ENCODE measurements around the gene GRIK5.

GRIK5 gene

GRCh38 chr19:42064432-42064831, 5.6 kb downstream of the GRIK5 start:
- TF ChIP-seq CTCF (conservative IDR thresholded peaks at IDR 0.05; ENCODE audit: low read depth, low read length) = no peak
- no peak overlapping the region for H3K4me3 ChIP-seq (ENCODE audit: low read depth, low read length)
- DNase-seq (ENCODE audit: low read depth) = no peak

- no peak overlapping the region for H3K4me3 ChIP-seq (ENCODE audit: low read depth, low read length)
- no peak for DNase-seq (ENCODE audit: low read depth)
- TF ChIP-seq CTCF (conservative IDR thresholded peaks at IDR 0.05; ENCODE audit: low read depth, low read length) = no peak
These were observed 7.6 kb downstream of the GRIK5 start for GRCh38 chr19:42062381-42062780.

GRCh38 chr19:42060117-42060516, 9.9 kb downstream of the GRIK5 start:
- no peak for TF ChIP-seq CTCF (conservative IDR thresholded peaks at IDR 0.05; ENCODE audit: low read depth, low read length)
- DNase-seq (ENCODE audit: low read depth) = no peak
- H3K4me3 ChIP-seq (ENCODE audit: low read depth, low read length) = no peak overlapping the region

- no peak overlapping the region for H3K4me3 ChIP-seq (ENCODE audit: low read depth, low read length)
- no peak for TF ChIP-seq CTCF (conservative IDR thresholded peaks at IDR 0.05; ENCODE audit: low read depth, low read length)
- DNase-seq (ENCODE audit: low read depth) = no peak
These were observed 10.8 kb downstream of the GRIK5 start for GRCh38 chr19:42059196-42059595.

- DNase-seq (ENCODE audit: low read depth) = no peak
- no peak overlapping the region for H3K4me3 ChIP-seq (ENCODE audit: low read depth, low read length)
- TF ChIP-seq CTCF (conservative IDR thresholded peaks at IDR 0.05; ENCODE audit: low read depth, low read length) = no peak
These were observed 12.2 kb downstream of the GRIK5 start for GRCh38 chr19:42057846-42058245.

GRCh38 chr19:42054205-42054604, 15.8 kb downstream of the GRIK5 start:
- no peak for TF ChIP-seq CTCF (conservative IDR thresholded peaks at IDR 0.05; ENCODE audit: low read depth, low read length)
- no peak for DNase-seq (ENCODE audit: low read depth)
- no peak overlapping the region for H3K4me3 ChIP-seq (ENCODE audit: low read depth, low read length)

GRCh38 chr19:42053037-42053935, 16.7 kb downstream of the GRIK5 start:
- no peak for TF ChIP-seq CTCF (conservative IDR thresholded peaks at IDR 0.05; ENCODE audit: low read depth, low read length)
- no peak for DNase-seq (ENCODE audit: low read depth)
- no peak overlapping the region for H3K4me3 ChIP-seq (ENCODE audit: low read depth, low read length)

Measured in choroid plexus epithelial cell (primary cell).